Colonic mucosa (tissue), 4 donors: ENCODE results near the gene ZER1. TPM values are rescaled to one million over a fixed set of nuclear protein-coding genes. Genes with fewer than 3 reads are reported as not detected.

Experiments used
- DNase-seq: peaks from one replicate; pipeline ENCODE4 v3.0.0-alpha.2; 2020
- H3K27ac ChIP-seq: fragments of 200-600 bp; one replicate; pipeline ENCODE4 v1.8.0; 2021
- H3K27me3 ChIP-seq: fragments of 200-600 bp; one replicate; pipeline ENCODE4 v1.8.0; 2021
- H3K36me3 ChIP-seq: fragments of 200-600 bp; one replicate; pipeline ENCODE4 v1.8.0; 2021
- H3K4me1 ChIP-seq: fragments of 200-600 bp; one replicate; pipeline ENCODE4 v1.8.0; 2021; ENCODE audit warnings: mild to moderate bottlenecking
- H3K4me3 ChIP-seq: fragments of 200-600 bp; one replicate; pipeline ENCODE4 v1.8.0; 2021
- H3K9ac ChIP-seq, 2 donors: one replicate each; pipeline ENCODE4 v1.7.0; 2013; ENCODE audit warnings: control low read depth in 2 of 2, low read depth in 2 of 2, low read length in 2 of 2
- H3K9me3 ChIP-seq: fragments of 200-600 bp; one replicate; pipeline ENCODE4 v1.8.0; 2021
- intact Hi-C: fragments of 100-400 bp; cut with DNase I; formaldehyde crosslinking; loops from one replicate; pipeline ENCODE4 v1.14.1; 2022
- total RNA-seq, 2 donors: library from RNA; stranded (reverse); fragmentation: NEBNext Ultra II Directional in 1 of 2; extraction: Animal tissue kit (Norgen Biotek cat#: 25700) in 1 of 2; gene quantifications; one replicate each; pipeline ENCODE4 v1.2.1, GENCODE V29; 2021
- TF ChIP-seq, protein P1 (sequence below): fragments of 200-600 bp; IDR thresholded peaks from one replicate; pipeline ENCODE4 v1.8.0; 2022; ENCODE audit warnings: antibody characterized with exemption, mild to moderate bottlenecking
- donor health status: healthy.
- donor health status: DM: no; HTN: no; CAD: no.
- donor health status: DM: no; HTN: no; CAD: no.

The ZER1 gene
- total RNA-seq, 2 donors from 2014 or later: 35.1 to 54.7 TPM

GRCh38 chr9:128690684-128691034 lies 81.1 kb downstream of the ZER1 start:
- Histone ChIP-seq H3K9ac (peak overlapping the region; percentile 76 to 89), H3K4me1 (peaks cover 9% of the 10 kb centered on the region), H3K27me3 (no peaks in the 10 kb centered on the region), H3K9me3 (no peaks in the 10 kb centered on the region), H3K36me3 (peaks cover 6% of the 10 kb centered on the region), H3K27ac (no peak overlapping the region), H3K4me3 (peak overlapping the region; percentile 68)
- intact Hi-C loops: no loop called here
- DNase-seq: no peak
- TF ChIP-seq, protein P1, sequence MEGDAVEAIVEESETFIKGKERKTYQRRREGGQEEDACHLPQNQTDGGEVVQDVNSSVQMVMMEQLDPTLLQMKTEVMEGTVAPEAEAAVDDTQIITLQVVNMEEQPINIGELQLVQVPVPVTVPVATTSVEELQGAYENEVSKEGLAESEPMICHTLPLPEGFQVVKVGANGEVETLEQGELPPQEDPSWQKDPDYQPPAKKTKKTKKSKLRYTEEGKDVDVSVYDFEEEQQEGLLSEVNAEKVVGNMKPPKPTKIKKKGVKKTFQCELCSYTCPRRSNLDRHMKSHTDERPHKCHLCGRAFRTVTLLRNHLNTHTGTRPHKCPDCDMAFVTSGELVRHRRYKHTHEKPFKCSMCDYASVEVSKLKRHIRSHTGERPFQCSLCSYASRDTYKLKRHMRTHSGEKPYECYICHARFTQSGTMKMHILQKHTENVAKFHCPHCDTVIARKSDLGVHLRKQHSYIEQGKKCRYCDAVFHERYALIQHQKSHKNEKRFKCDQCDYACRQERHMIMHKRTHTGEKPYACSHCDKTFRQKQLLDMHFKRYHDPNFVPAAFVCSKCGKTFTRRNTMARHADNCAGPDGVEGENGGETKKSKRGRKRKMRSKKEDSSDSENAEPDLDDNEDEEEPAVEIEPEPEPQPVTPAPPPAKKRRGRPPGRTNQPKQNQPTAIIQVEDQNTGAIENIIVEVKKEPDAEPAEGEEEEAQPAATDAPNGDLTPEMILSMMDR: no peak

- peak; percentile 39 for DNase-seq
- intact Hi-C loops: no loop called here
- peaks cover 14% of the 10 kb centered on the region for H3K4me1 ChIP-seq
Measured at GRCh38 chr9:128689820-128690683, 81.7 kb downstream of the ZER1 start.

GRCh38 chr9:128689293-128689774 lies 82.4 kb downstream of the ZER1 start:
- DNase-seq: peak; percentile 45
- Histone ChIP-seq H3K36me3 (peaks cover 6% of the 10 kb centered on the region), H3K4me3 (peak overlapping the region; percentile 55), H3K27me3 (no peaks in the 10 kb centered on the region), H3K9me3 (no peaks in the 10 kb centered on the region), H3K27ac (peak overlapping the region; percentile 88), H3K4me1 (peaks cover 14% of the 10 kb centered on the region), H3K9ac (peak overlapping the region in 1 of 2 donors; percentile 72)
- intact Hi-C loops: no loop called here
- TF ChIP-seq, protein P1: no peak

More at GRCh38 chr9:128689820-128690683, 81.7 kb downstream of the ZER1 start:
- Histone ChIP-seq H3K27me3 (no peaks in the 10 kb centered on the region), H3K4me3 (peak overlapping the region; percentile 68), H3K27ac (no peak overlapping the region), H3K36me3 (peaks cover 6% of the 10 kb centered on the region), H3K9ac (peak overlapping the region; percentile 76 to 89), H3K9me3 (no peaks in the 10 kb centered on the region)
- TF ChIP-seq, protein P1: no peak

DNA sequence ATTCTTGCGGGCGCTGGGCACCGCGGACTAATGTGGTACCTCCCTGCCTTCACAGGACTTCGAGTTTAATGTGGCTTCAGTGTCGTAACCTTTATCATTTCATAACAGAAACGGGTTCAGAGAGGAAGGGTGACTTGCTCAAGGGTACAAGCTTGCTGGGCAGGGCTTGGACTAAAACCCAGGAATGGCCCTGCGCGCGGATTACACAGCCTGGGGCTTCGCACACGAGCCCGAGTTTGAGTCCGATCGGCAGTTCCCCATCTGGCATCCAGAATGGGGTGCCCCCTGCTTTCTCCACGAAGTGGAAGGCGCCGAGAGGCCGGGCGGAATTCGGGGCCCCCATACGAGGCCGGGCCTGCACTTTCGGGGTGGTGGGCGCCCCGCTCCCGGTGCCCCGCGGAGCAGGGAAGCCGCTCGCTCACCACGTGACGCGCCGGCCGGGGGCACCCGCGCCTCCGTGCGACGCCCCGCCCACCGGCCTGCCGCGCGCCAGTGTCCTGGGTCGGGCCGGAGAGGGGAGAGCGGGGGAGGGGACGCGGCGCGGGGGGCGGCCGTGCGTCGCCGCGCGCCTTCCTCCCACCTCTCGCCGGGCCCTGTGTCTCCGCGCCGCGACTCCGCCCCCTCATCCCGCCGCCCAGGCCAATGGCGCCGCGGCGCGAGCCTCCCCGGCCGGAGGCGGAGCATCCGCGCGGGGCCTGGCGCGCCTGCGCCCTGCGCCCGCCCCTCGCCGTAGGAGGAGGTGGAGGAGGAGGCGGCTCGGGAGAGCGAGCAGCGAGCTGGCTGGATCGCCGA lies 83.0 kb downstream of the ZER1 start, which contains the start of gene SET:
SET (plus strand) TSS at position 722 of the 792 bp plus-strand sequence. CDS start 361 bp downstream, outside the sequence.
- H3K9ac ChIP-seq: peak within 1 kb of the TSS; percentile 63 to 76
- peak; percentile 94 for DNase-seq
- peak within 1 kb of the TSS; percentile 88 for H3K27ac ChIP-seq
- TF ChIP-seq, protein P1: no peak
- H3K4me1 ChIP-seq: peaks cover 14% of the 10 kb centered on the region
- no peaks in the 10 kb centered on the region for H3K27me3 ChIP-seq
- H3K4me3 ChIP-seq: peak within 1 kb of the TSS; percentile 68
- no peaks in the 10 kb centered on the region for H3K9me3 ChIP-seq
- H3K36me3 ChIP-seq: peaks cover 6% of the 10 kb centered on the region
- intact Hi-C loops: no loop called here

GRCh38 chr9:128687453-128687852 lies 84.3 kb downstream of the ZER1 start:
- TF ChIP-seq, protein P1: no peak
- H3K4me3 ChIP-seq: no peak overlapping the region
- no peak overlapping the region for H3K27ac ChIP-seq
- no peaks in the 10 kb centered on the region for H3K9me3 ChIP-seq
- H3K36me3 ChIP-seq: no peaks in the 10 kb centered on the region
- no peak overlapping the region for H3K9ac ChIP-seq
- intact Hi-C loops: no loop called here
- H3K4me1 ChIP-seq: peaks cover 14% of the 10 kb centered on the region
- no peaks in the 10 kb centered on the region for H3K27me3 ChIP-seq
- no peak for DNase-seq
